Measurements from ENCODE around the gene ABCG4. TPM values are rescaled to one million over a fixed set of nuclear protein-coding genes. Genes with fewer than 3 reads are reported as not detected.

The ABCG4 gene
- total RNA-seq, 1 experiment from 2014 or later: not detected

DNA sequence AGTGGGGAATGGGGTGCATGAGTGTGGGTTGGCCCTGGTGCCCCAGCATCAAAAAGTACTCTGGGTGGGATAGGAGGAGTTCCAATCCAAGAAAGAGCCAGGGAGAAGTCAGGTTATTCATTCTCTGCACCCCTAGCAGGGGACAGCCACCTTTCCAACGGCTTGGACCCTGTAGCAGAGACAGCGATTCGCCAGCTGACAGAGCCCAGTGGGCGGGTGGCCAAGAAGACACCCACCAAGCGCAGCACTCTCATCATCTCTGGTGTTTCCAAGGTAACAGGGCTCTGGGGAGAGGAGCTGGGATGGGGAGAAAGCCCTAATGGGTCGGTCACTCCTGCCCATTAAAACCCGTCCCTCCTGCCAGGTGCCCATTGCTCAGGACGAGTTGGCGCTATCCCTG is 35.1 kb upstream of the ABCG4 start:
- intact Hi-C loops (cut with micrococcal nuclease; ENCODE audit: unreplicated experiment): no loop called here
- Histone ChIP-seq H3K9me3 (ENCODE audit: low read depth, low read length, poor library complexity, severe bottlenecking) (no peaks in the 10 kb centered on the region), H3K27ac (ENCODE audit: low read depth, low read length, poor library complexity, severe bottlenecking) (no peak overlapping the region), H3K4me1 (ENCODE audit: insufficient read depth, low read length, poor library complexity, severe bottlenecking) (peaks cover 6% of the 10 kb centered on the region), H3K4me3 (ENCODE audit: low read depth, low read length, poor library complexity, severe bottlenecking) (no peak overlapping the region), H3K27me3 (replicated peaks; ENCODE audit: insufficient read depth, low read depth, low read length, poor library complexity) (no peaks in the 10 kb centered on the region), H3K36me3 (ENCODE audit: insufficient read depth, low read length, poor library complexity, severe bottlenecking) (peaks cover 29% of the 10 kb centered on the region)
- ChIA-PET POLR2A (ENCODE audit: low non-redundant PET) (interaction anchor here (0.5 kb wide), 1 partner anchor 45 kb away, joined by 13 read pairs; no protein-coding TSS in a partner anchor), CTCF (no interaction called here)
- no peak for DNase-seq (ENCODE audit: low spot score)
- TF ChIP-seq, protein P1, sequence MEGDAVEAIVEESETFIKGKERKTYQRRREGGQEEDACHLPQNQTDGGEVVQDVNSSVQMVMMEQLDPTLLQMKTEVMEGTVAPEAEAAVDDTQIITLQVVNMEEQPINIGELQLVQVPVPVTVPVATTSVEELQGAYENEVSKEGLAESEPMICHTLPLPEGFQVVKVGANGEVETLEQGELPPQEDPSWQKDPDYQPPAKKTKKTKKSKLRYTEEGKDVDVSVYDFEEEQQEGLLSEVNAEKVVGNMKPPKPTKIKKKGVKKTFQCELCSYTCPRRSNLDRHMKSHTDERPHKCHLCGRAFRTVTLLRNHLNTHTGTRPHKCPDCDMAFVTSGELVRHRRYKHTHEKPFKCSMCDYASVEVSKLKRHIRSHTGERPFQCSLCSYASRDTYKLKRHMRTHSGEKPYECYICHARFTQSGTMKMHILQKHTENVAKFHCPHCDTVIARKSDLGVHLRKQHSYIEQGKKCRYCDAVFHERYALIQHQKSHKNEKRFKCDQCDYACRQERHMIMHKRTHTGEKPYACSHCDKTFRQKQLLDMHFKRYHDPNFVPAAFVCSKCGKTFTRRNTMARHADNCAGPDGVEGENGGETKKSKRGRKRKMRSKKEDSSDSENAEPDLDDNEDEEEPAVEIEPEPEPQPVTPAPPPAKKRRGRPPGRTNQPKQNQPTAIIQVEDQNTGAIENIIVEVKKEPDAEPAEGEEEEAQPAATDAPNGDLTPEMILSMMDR (conservative IDR thresholded peaks at IDR 0.05; ENCODE audit: low read depth, low read length): no peak
- TF ChIP-seq EZH2 (IDR thresholded peaks at IDR 0.05; ENCODE audit: borderline replicate concordance, low read depth, low read length, poor library complexity, severe bottlenecking): no peak
- no TSS peak for BruUV-seq (replicated peaks)

DNA sequence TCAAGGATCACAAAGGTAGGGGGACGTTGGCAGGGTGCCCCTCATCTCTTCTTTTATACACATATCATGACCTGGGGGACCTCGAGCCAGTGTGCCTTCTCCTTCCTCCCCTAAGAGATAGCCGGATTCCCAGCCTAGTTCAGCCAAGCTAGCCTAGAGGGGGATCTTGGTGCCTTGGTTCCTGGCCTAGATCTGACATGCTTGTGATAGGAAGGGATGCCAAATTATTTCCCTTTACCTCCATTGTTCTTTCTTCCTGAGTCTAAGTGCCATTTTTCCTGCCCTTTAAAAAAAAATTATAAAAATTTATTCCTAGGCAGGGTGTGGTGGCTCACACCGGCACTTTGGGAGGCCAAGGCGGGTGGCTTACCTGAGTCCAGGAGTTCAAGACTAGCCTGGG is 34.5 kb upstream of the ABCG4 start:
- DNase-seq (ENCODE audit: low spot score): no peak
- intact Hi-C loops (cut with micrococcal nuclease; ENCODE audit: unreplicated experiment): no loop called here
- peaks cover 29% of the 10 kb centered on the region for H3K36me3 ChIP-seq (ENCODE audit: insufficient read depth, low read length, poor library complexity, severe bottlenecking)
- H3K27me3 ChIP-seq (replicated peaks; ENCODE audit: insufficient read depth, low read depth, low read length, poor library complexity): no peaks in the 10 kb centered on the region
- H3K9me3 ChIP-seq (ENCODE audit: low read depth, low read length, poor library complexity, severe bottlenecking): no peaks in the 10 kb centered on the region
- H3K27ac ChIP-seq (ENCODE audit: low read depth, low read length, poor library complexity, severe bottlenecking): no peak overlapping the region
- H3K4me1 ChIP-seq (ENCODE audit: insufficient read depth, low read length, poor library complexity, severe bottlenecking): no peaks in the 10 kb centered on the region
- no TSS peak for BruUV-seq (replicated peaks)
- ChIA-PET POLR2A (ENCODE audit: low non-redundant PET) (no interaction called here), CTCF (no interaction called here)
- TF ChIP-seq, protein P1 (conservative IDR thresholded peaks at IDR 0.05; ENCODE audit: low read depth, low read length): no peak
- TF ChIP-seq EZH2 (IDR thresholded peaks at IDR 0.05; ENCODE audit: borderline replicate concordance, low read depth, low read length, poor library complexity, severe bottlenecking): no peak
- no peak overlapping the region for H3K4me3 ChIP-seq (ENCODE audit: low read depth, low read length, poor library complexity, severe bottlenecking)

DNA sequence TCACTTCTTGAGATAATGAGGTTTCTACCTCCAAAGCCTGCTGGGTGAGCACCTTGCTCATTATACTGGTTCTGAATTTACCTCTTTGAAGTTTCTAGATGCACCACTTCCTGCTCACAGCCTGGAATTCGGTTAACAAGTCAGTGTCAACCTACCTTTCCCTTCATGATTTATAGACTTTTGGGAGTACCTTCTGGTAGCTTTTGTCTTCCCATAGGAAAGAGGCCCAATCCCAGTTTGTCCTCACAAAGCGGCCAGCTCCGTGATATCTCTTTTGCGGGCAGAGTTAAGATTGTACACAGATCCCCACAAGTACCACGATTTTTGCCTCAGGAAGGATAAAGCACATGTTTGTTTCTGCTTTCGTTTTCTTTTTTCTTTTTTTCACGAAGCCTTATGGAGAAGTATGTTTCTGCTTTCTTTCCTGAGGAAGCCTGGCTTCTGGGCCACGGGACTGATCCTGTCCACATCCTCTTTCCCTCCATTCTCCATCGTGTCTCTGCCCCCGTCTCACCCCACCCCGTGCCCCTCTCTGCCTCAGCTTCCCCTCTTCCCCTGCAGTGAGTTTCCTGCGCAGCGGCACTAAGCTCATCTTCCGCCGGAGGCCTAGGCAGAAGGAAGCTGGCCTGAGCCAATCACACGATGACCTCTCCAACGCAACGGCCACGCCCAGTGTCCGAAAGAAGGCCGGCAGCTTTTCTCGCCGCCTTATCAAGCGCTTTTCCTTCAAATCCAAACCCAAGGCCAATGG is 33.2 kb upstream of the ABCG4 start:
- H3K27ac ChIP-seq (ENCODE audit: low read depth, low read length, poor library complexity, severe bottlenecking): no peak overlapping the region
- intact Hi-C loops (cut with micrococcal nuclease; ENCODE audit: unreplicated experiment): no loop called here
- H3K4me3 ChIP-seq (ENCODE audit: low read depth, low read length, poor library complexity, severe bottlenecking): no peak overlapping the region
- no peaks in the 10 kb centered on the region for H3K27me3 ChIP-seq (replicated peaks; ENCODE audit: insufficient read depth, low read depth, low read length, poor library complexity)
- TF ChIP-seq, protein P1 (conservative IDR thresholded peaks at IDR 0.05; ENCODE audit: low read depth, low read length): no peak
- no peak for TF ChIP-seq EZH2 (IDR thresholded peaks at IDR 0.05; ENCODE audit: borderline replicate concordance, low read depth, low read length, poor library complexity, severe bottlenecking)
- no TSS peak for BruUV-seq (replicated peaks)
- no peak for DNase-seq (ENCODE audit: low spot score)
- peaks cover 29% of the 10 kb centered on the region for H3K36me3 ChIP-seq (ENCODE audit: insufficient read depth, low read length, poor library complexity, severe bottlenecking)
- CTCF ChIA-PET: no interaction called here
- H3K4me1 ChIP-seq (ENCODE audit: insufficient read depth, low read length, poor library complexity, severe bottlenecking): peaks cover 2% of the 10 kb centered on the region
- POLR2A ChIA-PET (ENCODE audit: low non-redundant PET): no interaction called here
- no peaks in the 10 kb centered on the region for H3K9me3 ChIP-seq (ENCODE audit: low read depth, low read length, poor library complexity, severe bottlenecking)
